CD4-positive, alpha-beta T cell (primary cell): ENCODE results near the gene XYLT1. TPM values are rescaled to one million over a fixed set of nuclear protein-coding genes. Genes with fewer than 3 reads are reported as not detected.
A peak's percentile ranks its signal among the peaks of the same experiment; 100 is the strongest.

Source experiments
- ATAC-seq: fragments of 200-7000 bp; cut with Tn5 transposase; one replicate; pipeline ENCODE4 v1.10.0; 2022; ENCODE audit warnings: mild to moderate bottlenecking; ENCODE audit not compliant: poor library complexity
- CTCF ChIA-PET: fragments of 350-600 bp; sonication (Branson Sonifier 250); formaldehyde crosslinking; loops from one replicate; lab custom pipeline; 2021; ENCODE audit warnings: antibody characterized with exemption, inconsistent platforms; lab: Charles Lee
- POLR2A ChIA-PET: fragments of 350-600 bp; sonication (Branson Sonifier 250); formaldehyde crosslinking; loops from one replicate; lab custom pipeline; 2021; ENCODE audit warnings: antibody characterized with exemption, inconsistent platforms; lab: Charles Lee
- DNase-seq, 14 experiments: peaks; one replicate each; pipeline ENCODE4 v3.0.0-alpha.2; 2013 to 2020; ENCODE audit warnings: mixed read lengths in 2 of 14
- H3K27ac ChIP-seq, 2 donors: one replicate each; pipeline versions ENCODE4 v1.5.1 to v1.7.0; 2013; ENCODE audit warnings: low read length in 2 of 2, low read depth in 1 of 2, mild to moderate bottlenecking in 1 of 2
- H3K27me3 ChIP-seq, 2 experiments: 1 replicate in 1 of 2; 2 replicates in 1 of 2; pipeline versions ENCODE4 v1.6.1 to v1.7.0; 2013; ENCODE audit warnings: low read length in 2 of 2, control low read depth in 1 of 2, mild to moderate bottlenecking in 1 of 2, moderate library complexity in 1 of 2; ENCODE audit not compliant: insufficient read depth in 2 of 2, control insufficient read depth in 1 of 2
- H3K36me3 ChIP-seq: one replicate; pipeline ENCODE4 v1.6.1; 2013; ENCODE audit warnings: low read length, control low read depth; ENCODE audit not compliant: insufficient read depth
- H3K4me1 ChIP-seq: one replicate; pipeline ENCODE4 v1.6.1; 2013; ENCODE audit warnings: low read length, control low read depth; ENCODE audit not compliant: insufficient read depth
- H3K4me3 ChIP-seq: one replicate; pipeline ENCODE4 v1.5.1; 2013; ENCODE audit warnings: mild to moderate bottlenecking, low read length, moderate library complexity
- H3K9me3 ChIP-seq, 2 experiments: 1 replicate in 1 of 2; 2 replicates in 1 of 2; pipeline versions ENCODE4 v1.6.1 to v1.7.0; 2013; ENCODE audit warnings: low read length in 2 of 2, mild to moderate bottlenecking in 2 of 2, control low read depth in 1 of 2, moderate library complexity in 1 of 2; ENCODE audit not compliant: control insufficient read depth in 1 of 2, insufficient read depth in 1 of 2
- H3K27ac Mint-ChIP-seq: one replicate; pipeline ENCODE4 v1.8.0; 2020; ENCODE audit warnings: mixed read lengths
- H3K27me3 Mint-ChIP-seq: one replicate; pipeline ENCODE4 v1.8.0; 2021; ENCODE audit warnings: mixed read lengths
- H3K36me3 Mint-ChIP-seq: one replicate; pipeline ENCODE4 v1.8.0; 2021; ENCODE audit warnings: low read depth, mixed read lengths
- H3K4me1 Mint-ChIP-seq: one replicate; pipeline ENCODE4 v1.8.0; 2021; ENCODE audit warnings: low read depth, mixed read lengths
- H3K4me3 Mint-ChIP-seq: one replicate; pipeline ENCODE4 v1.8.0; 2020; ENCODE audit warnings: mild to moderate bottlenecking, mixed read lengths
- H3K9me3 Mint-ChIP-seq: one replicate; pipeline ENCODE4 v1.8.0; 2020; ENCODE audit warnings: mixed read lengths
- intact Hi-C, 2 experiments: fragments of 100-400 bp; cut with DNase I in 1 of 2; cut with micrococcal nuclease in 1 of 2; formaldehyde crosslinking; loops; one replicate each; pipeline versions ENCODE4 v1.15.1 to v1.9.0; 2023 to 2025; cut with DNase I, micrococcal nuclease
- total RNA-seq, 174 experiments: library from RNA in 2 of 174; stranded (reverse) in 2 of 174; gene quantifications; one replicate each; pipeline ENCODE4 v1.2.3 and lab custom pipeline; 2021 to 2026
- TF ChIP-seq, protein P1 (sequence below): fragments of 200-600 bp; IDR thresholded peaks from one replicate; pipeline ENCODE4 v1.8.0; 2022; ENCODE audit warnings: antibody characterized with exemption, mild to moderate bottlenecking

XYLT1 gene
- total RNA-seq, 2 experiments from 2014 or later: 26.0 to 27.1 TPM

DNA sequence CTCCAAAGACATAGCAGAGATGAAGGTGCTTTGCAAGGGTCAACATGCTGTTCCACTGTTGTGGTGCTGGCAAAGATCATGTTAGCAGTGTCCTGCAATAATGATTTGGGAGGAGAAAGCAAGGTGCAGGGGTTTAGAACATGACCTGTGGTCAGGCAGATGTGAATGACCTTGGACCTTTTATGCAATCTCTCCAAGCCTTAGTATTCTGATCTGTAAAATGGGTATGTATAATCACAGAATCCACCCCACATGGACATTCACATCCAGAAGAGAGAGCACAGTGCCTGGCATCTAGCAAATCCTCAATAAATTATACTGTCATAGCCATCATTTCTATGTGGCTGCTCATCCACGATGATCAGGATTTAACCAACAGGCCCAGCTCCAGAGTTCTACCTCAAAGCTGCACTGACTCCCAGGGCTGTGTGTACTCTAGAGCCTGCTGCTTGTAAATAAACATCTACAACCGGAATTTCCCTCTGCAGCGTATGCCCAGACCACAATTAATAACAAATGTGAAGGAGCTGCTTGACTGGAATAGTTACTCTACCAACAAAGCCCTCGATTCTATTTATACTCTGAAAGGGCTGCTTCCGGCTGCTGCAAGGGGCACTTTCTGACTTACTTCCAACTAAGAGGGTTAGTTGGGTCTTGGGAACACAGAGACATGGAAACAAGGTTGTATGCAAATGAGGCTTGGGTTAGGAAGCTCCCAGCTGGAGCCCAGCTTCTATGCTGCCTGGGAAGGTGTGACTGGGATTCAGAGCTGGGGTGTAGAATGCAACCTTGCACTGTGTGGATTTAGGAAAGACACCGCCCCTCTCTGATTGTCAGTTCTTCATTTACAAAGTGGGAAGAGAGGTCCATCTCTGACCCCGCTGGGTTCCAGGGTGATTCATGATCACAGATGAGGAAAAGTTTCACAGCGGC, 265.2 kb downstream of the XYLT1 start:
- CTCF ChIA-PET: interaction anchor here (0.6 kb wide), 1 partner anchor 111 kb away, joined by 3 read pairs; no protein-coding TSS in a partner anchor
- DNase-seq (no peak), ATAC-seq (no peak)
- Mint-ChIP-seq H3K27ac (no peak overlapping the region), H3K36me3 (peaks cover 17% of the 10 kb centered on the region), H3K27me3 (no peaks in the 10 kb centered on the region), H3K4me3 (no peak overlapping the region), H3K4me1 (peaks cover 5% of the 10 kb centered on the region), H3K9me3 (no peaks in the 10 kb centered on the region)
- Histone ChIP-seq H3K27ac (no peak overlapping the region), H3K36me3 (peaks cover 3% of the 10 kb centered on the region), H3K9me3 (no peaks in the 10 kb centered on the region), H3K4me3 (no peak overlapping the region), H3K4me1 (no peaks in the 10 kb centered on the region), H3K27me3 (no peaks in the 10 kb centered on the region)
- POLR2A ChIA-PET: no interaction called here
- TF ChIP-seq, protein P1, sequence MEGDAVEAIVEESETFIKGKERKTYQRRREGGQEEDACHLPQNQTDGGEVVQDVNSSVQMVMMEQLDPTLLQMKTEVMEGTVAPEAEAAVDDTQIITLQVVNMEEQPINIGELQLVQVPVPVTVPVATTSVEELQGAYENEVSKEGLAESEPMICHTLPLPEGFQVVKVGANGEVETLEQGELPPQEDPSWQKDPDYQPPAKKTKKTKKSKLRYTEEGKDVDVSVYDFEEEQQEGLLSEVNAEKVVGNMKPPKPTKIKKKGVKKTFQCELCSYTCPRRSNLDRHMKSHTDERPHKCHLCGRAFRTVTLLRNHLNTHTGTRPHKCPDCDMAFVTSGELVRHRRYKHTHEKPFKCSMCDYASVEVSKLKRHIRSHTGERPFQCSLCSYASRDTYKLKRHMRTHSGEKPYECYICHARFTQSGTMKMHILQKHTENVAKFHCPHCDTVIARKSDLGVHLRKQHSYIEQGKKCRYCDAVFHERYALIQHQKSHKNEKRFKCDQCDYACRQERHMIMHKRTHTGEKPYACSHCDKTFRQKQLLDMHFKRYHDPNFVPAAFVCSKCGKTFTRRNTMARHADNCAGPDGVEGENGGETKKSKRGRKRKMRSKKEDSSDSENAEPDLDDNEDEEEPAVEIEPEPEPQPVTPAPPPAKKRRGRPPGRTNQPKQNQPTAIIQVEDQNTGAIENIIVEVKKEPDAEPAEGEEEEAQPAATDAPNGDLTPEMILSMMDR: no peak
- intact Hi-C loops: no loop called here

GRCh38 chr16:17204644-17205043, 266.1 kb downstream of the XYLT1 start:
- H3K27me3 ChIP-seq: no peaks in the 10 kb centered on the region

GRCh38 chr16:17204206-17204605, 266.6 kb downstream of the XYLT1 start:
- POLR2A ChIA-PET: no interaction called here

More at GRCh38 chr16:17204644-17205043, 266.1 kb downstream of the XYLT1 start:
- no peaks in the 10 kb centered on the region for H3K9me3 Mint-ChIP-seq
- H3K27ac Mint-ChIP-seq: no peak overlapping the region
- Histone ChIP-seq H3K9me3 (no peaks in the 10 kb centered on the region), H3K36me3 (peaks cover 10% of the 10 kb centered on the region), H3K27ac (no peak overlapping the region), H3K4me1 (no peaks in the 10 kb centered on the region), H3K4me3 (no peak overlapping the region)
- no peak for ATAC-seq
- TF ChIP-seq, protein P1: no peak
- DNase-seq: peak in 2 of 14 experiments; percentile 24 to 37
- no peaks in the 10 kb centered on the region for H3K27me3 Mint-ChIP-seq
- ChIA-PET POLR2A (no interaction called here), CTCF (interaction anchor here (0.6 kb wide), 2 partner anchors 112 to 397 kb away, joined by 3 read pairs; no protein-coding TSS in a partner anchor)
- H3K4me3 Mint-ChIP-seq: no peak overlapping the region
- H3K36me3 Mint-ChIP-seq: peaks cover 26% of the 10 kb centered on the region
- peaks cover 5% of the 10 kb centered on the region for H3K4me1 Mint-ChIP-seq
- intact Hi-C loops: no loop called here

More at GRCh38 chr16:17204206-17204605, 266.6 kb downstream of the XYLT1 start:
- Histone ChIP-seq H3K4me1 (no peaks in the 10 kb centered on the region), H3K9me3 (no peaks in the 10 kb centered on the region), H3K4me3 (no peak overlapping the region), H3K36me3 (peaks cover 14% of the 10 kb centered on the region), H3K27me3 (no peaks in the 10 kb centered on the region), H3K27ac (no peak overlapping the region)
- H3K4me3 Mint-ChIP-seq: no peak overlapping the region
- TF ChIP-seq, protein P1: no peak
- H3K4me1 Mint-ChIP-seq: peaks cover 5% of the 10 kb centered on the region
- CTCF ChIA-PET: interaction anchor here (0.6 kb wide), 1 partner anchor 397 kb away, joined by 3 read pairs; no protein-coding TSS in a partner anchor
- no peaks in the 10 kb centered on the region for H3K27me3 Mint-ChIP-seq
- no peak overlapping the region for H3K27ac Mint-ChIP-seq
- H3K9me3 Mint-ChIP-seq: no peaks in the 10 kb centered on the region
- no peak for DNase-seq
- no peak for ATAC-seq
- intact Hi-C loops: no loop called here
- H3K36me3 Mint-ChIP-seq: peaks cover 31% of the 10 kb centered on the region
